Measurements from ENCODE around the gene PCSK5. TPM values are rescaled to one million over a fixed set of nuclear protein-coding genes. Genes with fewer than 3 reads are reported as not detected.

The PCSK5 gene
- total and polyA plus RNA-seq, 2 of the 8 experiments (the other 6 are each of a cell fraction or from before 2014, with no cell fraction given): 5.5 to 10.7 TPM

GRCh38 chr9:76330034-76330433 lies 439.6 kb downstream of the PCSK5 start:
- no peak overlapping the region for H3K9ac ChIP-seq (replicated peaks in 1 of 4; ENCODE audit: extremely low read depth in 1 of 4, low read depth in 3 of 4, low read length in 3 of 4)
- no peaks in the 10 kb centered on the region for H3K4me1 ChIP-seq (replicated peaks in 1 of 4; ENCODE audit: control insufficient read depth in 3 of 4, insufficient read depth in 4 of 4, low read length in 3 of 4)
- no peak overlapping the region for H3K4me2 ChIP-seq (ENCODE audit: insufficient read depth in 1 of 2, low read depth in 2 of 2, low read length in 2 of 2)
- H4K20me1 ChIP-seq (replicated peaks in 1 of 2; ENCODE audit: control insufficient read depth in 1 of 2, insufficient read depth in 2 of 2, low read length in 2 of 2): no peaks in the 10 kb centered on the region
- H3K27me3 ChIP-seq (replicated peaks in 1 of 4; ENCODE audit: control insufficient read depth in 3 of 4, extremely low read depth in 1 of 4, insufficient read depth in 3 of 4, low read length in 3 of 4): no peaks in the 10 kb centered on the region
- H4K5ac ChIP-seq (ENCODE audit: insufficient read length, low read depth, low read length): no peak overlapping the region
- WGBS, 2 experiments (ENCODE audit: extremely low coverage in 1 of 2, insufficient coverage in 1 of 2, insufficient read length in 1 of 2, insufficient replicate concordance in 2 of 2, low coverage in 1 of 2, low lambda C conversion rate in 2 of 2, missing lambda C conversion rate in 1 of 2): 88% methylated on average over 1 of the region's 1 CpG; no CpG with 5 or more reads in 1 of the 2 experiments
- ChIA-PET POLR2A (ENCODE audit: partially characterized antibody) (no interaction called here), CTCF (ENCODE audit: partially characterized antibody) (no interaction called here)
- H2AFZ ChIP-seq (ENCODE audit: low read length): no peak overlapping the region
- no peak for FAIRE-seq
- no peak overlapping the region for H3K56ac ChIP-seq (replicated peaks; ENCODE audit: insufficient read length, low read depth, low read length)
- H2AK5ac ChIP-seq (ENCODE audit: low read depth, low read length): no peak overlapping the region
- no peak overlapping the region for H2BK12ac ChIP-seq (ENCODE audit: low read depth, low read length)
- no peak overlapping the region for H2BK120ac ChIP-seq (replicated peaks; ENCODE audit: low read depth, low read length)
- no peak overlapping the region for H4K91ac ChIP-seq (replicated peaks; ENCODE audit: insufficient read length, low read length)
- H3K23me2 ChIP-seq (ENCODE audit: low read depth, low read length): no peaks in the 10 kb centered on the region
- TF ChIP-seq NANOG (IDR thresholded peaks at IDR 0.05; ENCODE audit: insufficient read depth, low read depth, low read length, poor library complexity, severe bottlenecking) (no peak), RBBP5 (IDR thresholded peaks at IDR 0.05; ENCODE audit: borderline replicate concordance, low read depth, low read length) (no peak)
- DNase-seq (ENCODE audit: low read depth in 1 of 2, low spot score in 2 of 2): no peak
- no peak overlapping the region for H2BK5ac ChIP-seq (ENCODE audit: low read depth, low read length)
- no peaks in the 10 kb centered on the region for H3K9me3 ChIP-seq (ENCODE audit: insufficient read depth in 2 of 2, low read depth in 1 of 2, low read length in 1 of 2)
- H3K79me2 ChIP-seq (ENCODE audit: control insufficient read depth in 1 of 2, insufficient read depth in 2 of 2, low read length in 2 of 2): no peaks in the 10 kb centered on the region
- no peaks in the 10 kb centered on the region for H3K79me1 ChIP-seq (ENCODE audit: low read depth, low read length)
- no peak overlapping the region for H3K4ac ChIP-seq (replicated peaks; ENCODE audit: insufficient read length, low read depth, low read length)
- H3K36me3 ChIP-seq (ENCODE audit: control insufficient read depth in 2 of 4, insufficient read depth in 4 of 4, low read length in 3 of 4): no peaks in the 10 kb centered on the region
- no peak overlapping the region for H3K18ac ChIP-seq (ENCODE audit: extremely low read depth, low read length)
- no peak overlapping the region for H4K8ac ChIP-seq (ENCODE audit: extremely low read depth, insufficient read depth, low read length)
- H2BK15ac ChIP-seq (ENCODE audit: low read length): no peak overlapping the region
- no peak overlapping the region for H2BK20ac ChIP-seq (ENCODE audit: low read length)
- no peak overlapping the region for H3K14ac ChIP-seq (ENCODE audit: insufficient read length)
- H3K27ac ChIP-seq (ENCODE audit: low read depth, low read length): no peak overlapping the region
- H3K23ac ChIP-seq (ENCODE audit: insufficient read length): no peak overlapping the region
- H3K4me3 ChIP-seq (ENCODE audit: extremely low read depth in 1 of 4, insufficient read depth in 2 of 4, low read depth in 3 of 4, low read length in 4 of 4): no peak overlapping the region
